Stimulated activated CD8-positive, alpha-beta memory T cell treated with anti-CD3 and anti-CD28 coated beads, Interleukin-12 subunit alpha, Interleukin-12 subunit beta, amount 100 ng/mL, for 4 hours (primary cell): ENCODE results near the gene AFTPH.

ENCODE experiments used
- DNase-seq: peaks from one replicate; pipeline ENCODE4 v3.0.0-alpha.2; 2020; ENCODE audit warnings: low read depth

The AFTPH gene

GRCh38 chr2:64632835-64633819 is 109.0 kb downstream of the AFTPH start:
- no peak for DNase-seq

GRCh38 chr2:64634345-64635267 is 110.5 kb downstream of the AFTPH start:
- no peak for DNase-seq

DNA sequence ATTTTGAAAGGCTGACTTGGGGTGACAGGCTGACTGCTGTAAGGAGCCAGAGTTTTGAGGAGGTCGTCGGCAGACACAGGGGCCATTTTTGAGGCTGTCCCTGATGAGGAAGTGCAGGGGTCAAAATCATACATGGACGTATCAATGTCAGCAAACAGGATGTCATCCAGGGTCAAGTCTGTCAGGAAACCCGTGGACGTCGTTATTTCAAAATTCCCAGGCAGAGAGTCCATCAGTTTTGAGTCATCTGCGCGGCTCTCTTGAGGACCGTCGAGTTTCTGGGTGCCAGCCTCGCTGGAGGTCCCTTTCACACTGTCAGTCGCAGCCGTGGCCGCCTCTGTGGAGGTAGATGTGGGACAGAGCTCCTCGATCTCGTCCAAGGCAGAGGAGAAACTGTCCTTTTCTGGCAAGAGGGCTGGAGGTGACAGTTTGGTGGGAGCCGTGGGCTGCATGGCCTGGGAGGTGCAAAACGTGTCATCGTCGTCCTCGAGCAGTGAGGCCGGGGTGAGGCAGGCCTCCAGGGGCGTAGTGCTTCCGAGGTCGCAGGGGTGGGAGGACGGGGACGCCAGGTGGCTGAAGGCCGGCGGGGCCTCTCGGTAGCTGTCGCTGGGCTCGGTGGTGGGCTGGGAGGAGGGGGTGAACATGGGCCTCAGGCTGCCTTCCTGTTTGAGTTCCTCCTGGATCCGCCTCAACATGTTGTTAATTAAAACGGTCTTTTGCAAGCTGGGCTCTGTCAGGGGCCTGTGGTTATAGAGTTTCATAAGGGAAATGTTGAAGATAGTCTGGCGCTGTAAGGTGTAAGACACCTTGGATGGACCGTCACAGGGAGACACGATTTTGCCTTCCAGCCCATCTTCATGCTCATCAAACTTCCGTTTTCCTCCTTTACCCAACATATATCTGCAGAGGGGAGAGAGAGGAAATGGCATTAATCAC is 112.1 kb downstream of the AFTPH start:
- DNase-seq: no peak

DNA sequence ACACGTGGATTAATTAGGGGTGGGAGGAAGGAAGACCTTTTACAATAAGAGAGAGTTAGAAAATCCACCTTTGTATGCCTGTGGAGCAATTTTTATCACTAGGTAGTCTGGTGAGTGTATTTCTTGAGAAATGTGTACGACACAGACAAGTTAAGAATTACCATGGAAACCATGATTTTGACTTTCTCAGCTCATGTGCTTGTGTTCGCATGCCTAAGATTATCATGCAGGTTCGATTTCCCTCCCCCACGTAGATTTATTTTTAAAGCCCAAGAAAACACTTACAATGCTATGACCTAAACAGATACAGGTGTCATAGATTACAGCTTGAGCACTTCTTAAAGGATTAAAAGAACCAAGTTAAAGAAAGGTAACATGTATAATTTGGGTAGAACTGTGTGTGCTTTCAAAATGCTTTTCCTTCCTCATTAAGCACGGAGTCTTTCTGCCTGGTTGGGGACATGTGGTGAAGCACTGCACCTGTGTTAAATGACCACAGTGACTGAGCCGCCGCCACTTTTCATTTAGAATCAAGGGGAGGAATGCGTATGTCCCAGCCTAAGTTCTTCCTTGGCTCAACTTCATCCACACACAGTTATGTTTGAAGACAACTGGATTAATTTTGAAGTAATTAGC is 113.0 kb downstream of the AFTPH start:
- DNase-seq: no peak

GRCh38 chr2:64637931-64638330 is 113.8 kb downstream of the AFTPH start:
- DNase-seq: no peak

GRCh38 chr2:64638502-64639120 is 114.5 kb downstream of the AFTPH start:
- DNase-seq: no peak

- no peak for DNase-seq
Measured at GRCh38 chr2:64639691-64640090, 115.6 kb downstream of the AFTPH start.

GRCh38 chr2:64640153-64641044 is 116.3 kb downstream of the AFTPH start:
- DNase-seq: no peak

DNA sequence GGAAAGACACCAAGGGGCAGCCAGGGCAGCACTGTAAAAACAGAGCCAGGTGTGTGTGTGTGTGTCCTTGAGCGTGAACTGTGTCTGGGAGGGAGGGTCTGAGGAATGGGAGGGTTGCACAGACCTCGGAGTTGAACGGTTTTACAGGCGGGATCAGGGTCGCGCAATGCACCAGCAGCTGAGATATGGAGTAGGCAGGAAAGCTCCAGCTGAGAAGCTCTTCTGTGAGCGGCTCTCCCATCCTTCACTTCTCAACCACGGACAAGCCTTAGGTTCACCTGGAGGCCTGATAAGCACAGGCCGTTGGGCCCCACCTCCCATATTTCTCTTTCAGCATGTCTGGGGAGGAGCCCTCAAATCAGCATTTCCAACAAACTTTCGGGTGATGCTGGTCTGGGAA is 117.5 kb downstream of the AFTPH start:
- no peak for DNase-seq
